Testis (tissue), 2 donors: ENCODE results near the gene IL16.

Experiments
- CTCF ChIP-seq, 3 experiments: fragments of 450-650 bp in 2 of 3; fragments of 200-600 bp in 1 of 3; sonication (generic) in 1 of 3; IDR thresholded peaks; one replicate each; pipeline ENCODE4 v1.5.1; 2016 to 2019; ENCODE audit warnings: antibody characterized with exemption in 3 of 3, mild to moderate bottlenecking in 2 of 3, moderate library complexity in 1 of 3
- POLR2A ChIP-seq: fragments of 450-650 bp; IDR thresholded peaks from one replicate; pipeline ENCODE4 v1.6.1; 2017; ENCODE audit warnings: antibody characterized with exemption, mild to moderate bottlenecking, moderate library complexity

- TF ChIP-seq POLR2A (no peak), CTCF (IDR thresholded peaks at IDR 0.05) (no peak)
Observed at GRCh38 chr15:81281766-81282605, 85.3 kb downstream of the IL16 start.
